OCI-M2 (cell line): ENCODE data around the gene APBB2.
"Not testable (repeated sequence)": the region's sequence is repeated elsewhere in the genome, so short reads cannot be mapped to it uniquely, and the experiment has no call there.

Source experiments
- DNase-seq: peaks from one replicate; lab custom pipeline; 2025; ENCODE audit not compliant: unreplicated experiment; lab: John Stamatoyannopoulos, UW

Gene APBB2

GRCh38 chr4:40840255-40840984 lies 373.9 kb downstream of the APBB2 start:
- no peak for DNase-seq

GRCh38 chr4:40838742-40839141 lies 375.6 kb downstream of the APBB2 start:
- DNase-seq = no peak

DNA sequence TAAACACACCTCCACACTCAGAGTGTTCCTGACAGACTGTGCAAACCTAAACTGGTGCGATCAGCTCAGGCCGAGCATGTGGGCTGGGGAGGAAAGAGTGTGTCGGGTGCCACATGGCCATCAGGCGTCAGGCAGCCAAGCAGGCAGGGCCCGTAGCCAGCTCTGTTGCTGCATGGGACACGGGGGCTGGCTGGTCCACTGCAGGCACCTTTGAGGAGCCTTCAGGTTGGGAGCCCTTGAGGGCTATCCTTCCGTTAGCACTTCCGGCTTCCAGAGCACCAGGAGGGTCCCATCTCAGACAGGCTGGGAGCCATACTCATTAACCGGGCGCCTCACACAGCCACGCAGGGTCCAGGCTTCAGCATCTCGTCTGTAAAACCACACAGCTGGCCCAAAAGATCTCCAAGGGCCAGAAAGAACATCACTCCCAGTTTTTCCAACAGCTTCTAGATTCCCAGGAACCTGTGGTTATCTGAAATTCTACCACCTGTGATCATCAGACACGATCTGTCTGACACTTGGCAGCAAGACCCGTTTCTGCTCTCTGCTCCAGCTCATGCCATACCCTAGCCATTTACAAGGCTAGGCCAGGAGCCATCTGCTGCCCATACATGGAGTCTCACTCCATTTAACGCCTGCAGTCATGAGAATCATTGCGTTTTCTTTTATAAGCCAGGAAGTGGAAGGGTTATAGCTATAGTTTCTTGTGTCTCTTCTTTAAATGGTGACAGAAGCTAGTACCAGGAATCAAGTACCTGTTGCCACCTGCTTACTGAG lies 377.1 kb downstream of the APBB2 start:
- DNase-seq = no peak

DNA sequence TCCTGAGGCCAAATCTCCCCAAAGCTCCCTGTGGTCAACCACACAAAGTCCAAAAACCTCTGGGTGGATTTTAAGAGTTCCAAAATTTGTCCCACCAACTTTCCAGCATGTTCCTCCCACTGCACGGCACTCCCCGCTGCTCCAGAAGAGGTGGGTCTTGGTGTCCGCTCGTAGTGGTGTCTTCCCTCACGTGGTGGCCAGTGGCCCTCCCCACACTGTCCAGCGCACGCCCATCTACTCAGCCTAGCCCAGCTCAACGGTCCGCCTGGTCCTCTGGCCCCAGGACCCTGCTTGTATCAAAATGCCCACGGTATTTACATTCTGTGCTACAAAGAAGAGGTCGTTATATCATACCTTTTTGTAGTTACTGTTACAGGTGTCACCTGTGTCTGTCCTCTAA lies 381.1 kb downstream of the APBB2 start:
- no peak for DNase-seq

DNA sequence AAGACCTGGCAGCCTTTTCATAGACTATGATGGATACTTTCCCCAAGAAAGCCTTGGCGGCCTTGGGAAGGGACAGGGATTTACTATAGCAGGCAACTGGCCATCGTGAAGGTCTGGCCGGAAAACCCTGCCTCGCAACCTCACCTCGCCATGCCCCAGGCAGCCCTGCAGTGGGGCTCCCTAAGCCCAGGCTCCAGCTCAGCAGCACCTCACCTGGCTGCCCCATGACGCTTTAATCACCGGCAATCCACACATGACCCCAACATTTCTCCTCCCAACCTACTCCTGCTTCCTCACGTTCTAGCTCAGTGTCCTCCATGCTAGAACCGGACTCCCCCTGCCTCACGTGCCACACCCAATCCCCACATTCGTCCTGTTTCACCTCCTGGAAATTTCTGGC lies 382.2 kb downstream of the APBB2 start:
- no peak for DNase-seq

- DNase-seq = no peak
Observed at GRCh38 chr4:40831146-40831907, 383.0 kb downstream of the APBB2 start.

- DNase-seq = no peak
Observed at GRCh38 chr4:40829586-40829985, 384.8 kb downstream of the APBB2 start.

- DNase-seq = no peak
Observed at GRCh38 chr4:40828661-40829060, 385.7 kb downstream of the APBB2 start.

DNA sequence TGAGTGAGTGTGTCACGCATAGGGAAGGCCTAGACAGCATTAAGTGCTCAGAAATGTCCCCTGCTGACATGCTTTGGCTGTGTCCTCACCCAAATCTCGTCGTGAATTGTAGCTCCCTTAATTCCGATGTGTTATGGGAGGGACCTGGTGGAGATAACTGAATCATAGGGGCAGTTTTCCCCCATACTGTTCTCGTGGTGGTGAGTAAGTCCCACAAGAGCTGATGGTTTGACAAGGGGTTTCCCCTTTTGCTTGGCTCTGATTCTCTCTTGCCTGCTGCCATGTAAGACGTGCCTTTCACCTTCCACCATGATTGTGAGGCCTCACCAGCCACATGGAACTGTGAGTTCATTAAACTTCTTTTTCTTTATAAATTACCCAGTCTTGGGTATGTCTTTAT lies 386.6 kb downstream of the APBB2 start:
- DNase-seq = no peak

GRCh38 chr4:40826821-40827220 lies 387.5 kb downstream of the APBB2 start:
- no peak for DNase-seq

GRCh38 chr4:40825014-40825838 lies 389.1 kb downstream of the APBB2 start:
- DNase-seq = no peak

- DNase-seq = no peak
Observed at GRCh38 chr4:40822420-40823166, 391.7 kb downstream of the APBB2 start.

DNA sequence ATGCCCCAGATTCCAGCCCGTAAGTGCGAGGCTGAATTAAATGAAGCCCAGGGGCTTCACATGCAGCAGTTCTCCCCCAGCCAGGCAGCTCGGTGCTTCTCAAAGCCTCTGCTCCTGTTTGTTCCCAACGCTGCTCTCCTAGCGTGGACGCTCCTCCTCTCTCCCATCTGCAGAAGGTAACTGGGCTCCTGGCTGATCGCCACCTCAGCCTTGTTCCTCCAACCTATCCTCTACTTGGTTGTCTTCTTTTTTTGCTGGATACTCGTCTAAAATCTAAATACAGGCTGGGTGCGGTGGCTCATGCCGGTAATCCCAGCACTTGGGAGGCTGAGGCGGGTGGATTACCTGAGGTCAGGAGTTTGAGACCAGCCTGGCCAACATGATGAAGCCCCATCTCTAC lies 394.2 kb downstream of the APBB2 start:
- no peak for DNase-seq

GRCh38 chr4:40817157-40817556 lies 397.2 kb downstream of the APBB2 start:
- not testable (repeated sequence) for DNase-seq

- DNase-seq = no peak
Observed at GRCh38 chr4:40812856-40813255, 401.5 kb downstream of the APBB2 start.

DNA sequence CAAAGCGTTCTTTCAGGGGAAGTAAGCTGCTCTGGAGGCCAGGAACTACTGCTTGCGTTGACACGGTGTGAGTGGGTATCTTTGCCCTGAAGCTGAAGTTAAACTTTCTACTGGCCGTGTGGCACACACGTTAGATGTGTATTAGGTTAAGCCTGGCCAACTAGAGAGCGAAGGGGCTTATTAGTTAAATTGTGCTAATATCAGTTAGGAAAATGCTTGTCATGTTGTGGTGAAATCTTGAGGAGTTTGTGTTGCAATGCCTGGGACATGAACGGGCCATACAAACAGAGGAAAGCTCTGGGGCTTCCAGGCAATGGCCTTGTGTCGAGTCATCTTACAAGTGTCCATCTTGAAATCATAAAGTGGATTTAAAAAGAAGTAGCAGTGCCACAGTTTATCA lies 402.0 kb downstream of the APBB2 start:
- no peak for DNase-seq

- no peak for DNase-seq
Observed at GRCh38 chr4:40811956-40812355, 402.4 kb downstream of the APBB2 start.

DNA sequence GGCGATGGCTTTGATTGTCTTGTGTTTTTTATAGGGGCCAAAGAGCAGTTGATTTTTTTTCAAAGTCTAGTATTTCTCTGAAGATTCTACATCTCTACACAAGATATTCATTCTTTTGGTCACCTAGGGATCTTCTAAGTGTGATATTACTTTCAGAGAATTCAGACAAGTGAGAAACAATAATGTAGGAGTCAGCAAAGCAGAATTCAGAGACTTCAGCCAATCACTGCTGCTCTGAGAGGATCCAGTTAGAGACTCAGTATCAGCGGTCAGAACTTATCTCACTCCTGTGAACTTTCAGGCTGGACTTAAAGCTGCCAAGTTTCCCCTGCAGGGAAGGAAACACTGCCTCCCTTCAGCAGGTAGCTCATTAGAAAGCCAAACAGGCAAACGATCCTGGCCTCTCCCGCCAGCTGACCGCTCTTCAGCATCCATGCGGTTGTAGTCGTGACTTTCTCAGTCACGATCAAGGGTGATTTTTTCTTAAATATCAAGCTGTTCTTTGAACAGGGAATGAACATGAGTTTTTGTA lies 405.4 kb downstream of the APBB2 start:
- no peak for DNase-seq

- no peak for DNase-seq
Observed at GRCh38 chr4:40804598-40804997, 409.7 kb downstream of the APBB2 start.

DNA sequence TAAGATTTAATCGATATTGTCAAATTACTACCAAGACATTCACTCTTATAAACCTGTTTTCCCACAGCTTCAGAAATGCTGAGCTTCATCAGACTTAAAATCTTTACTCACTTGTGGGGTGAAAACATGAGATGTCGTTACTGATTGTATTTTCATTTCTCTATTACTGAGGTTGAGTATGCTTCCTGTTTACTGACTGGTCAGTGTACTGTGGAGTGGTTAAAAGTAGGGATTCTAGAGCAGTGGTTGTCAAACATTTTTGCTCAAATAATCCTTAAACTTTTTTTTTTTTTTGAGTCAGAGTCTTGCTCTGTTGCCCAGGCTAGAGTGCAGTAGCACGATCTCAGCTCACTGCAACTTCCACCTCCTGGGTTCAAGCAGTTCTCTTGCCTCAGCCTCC lies 414.3 kb downstream of the APBB2 start:
- DNase-seq = no peak
